ENCODE measurements around the gene SSC4D. TPM values are rescaled to one million over a fixed set of nuclear protein-coding genes. Genes with fewer than 3 reads are reported as not detected.
"Not testable (repeated sequence)": the region's sequence is repeated elsewhere in the genome, so short reads cannot be mapped to it uniquely, and the experiment has no call there.

SSC4D gene
- total and polyA plus RNA-seq, 5 experiments from 2014 or later = 0.62 to 0.85 TPM; not detected in 3

GRCh38 chr7:76371396-76371795 is 38.1 kb downstream of the SSC4D start:
- Mint-ChIP-seq H3K4me1 (peaks cover 0 to 2% (median 0%) of the 10 kb centered on the region in 4 donors), H3K27me3 (peaks cover 2 to 22% (median 9%) of the 10 kb centered on the region in 5 donors), H3K36me3 (no peaks in the 10 kb centered on the region), H3K27ac (peak overlapping the region in 1 of 10 donors; percentile 70), H3K9me3 (no peaks in the 10 kb centered on the region), H3K4me3 (no peak overlapping the region)
- ATAC-seq (no peak), DNase-seq (peak in 1 of 10 donors; percentile 35)
- POLR2A ChIA-PET = no interaction called here

GRCh38 chr7:76369018-76369417 is 40.5 kb downstream of the SSC4D start:
- POLR2A ChIA-PET = interaction anchor here (0.6 kb wide), 1 partner anchor 15 kb away, joined by 3 read pairs; no protein-coding TSS in a partner anchor
- Mint-ChIP-seq H3K4me1 (peaks cover 7 to 10% (median 8%) of the 10 kb centered on the region in 4 donors), H3K27ac (no peak overlapping the region), H3K9me3 (no peaks in the 10 kb centered on the region), H3K4me3 (no peak overlapping the region), H3K36me3 (no peaks in the 10 kb centered on the region), H3K27me3 (peaks cover 2 to 19% (median 7%) of the 10 kb centered on the region in 5 donors)
- no peak for ATAC-seq
- DNase-seq = no peak

- ATAC-seq = no peak
- POLR2A ChIA-PET = no interaction called here
- Mint-ChIP-seq H3K4me3 (no peak overlapping the region), H3K27ac (no peak overlapping the region), H3K36me3 (no peaks in the 10 kb centered on the region), H3K4me1 (peaks cover 7 to 12% (median 10%) of the 10 kb centered on the region in 4 donors), H3K9me3 (no peaks in the 10 kb centered on the region), H3K27me3 (peaks cover 2 to 11% (median 4%) of the 10 kb centered on the region in 5 donors)
- no peak for DNase-seq
Measured at GRCh38 chr7:76368190-76368589, 41.3 kb downstream of the SSC4D start.

- ATAC-seq = no peak
- POLR2A ChIA-PET = interaction anchor here (0.6 to 1.2 kb wide), 3 partner anchors 15 to 142 kb away, joined by 3 to 4 read pairs (median 3); no protein-coding TSS in a partner anchor
Measured at GRCh38 chr7:76364198-76364584, 45.3 kb downstream of the SSC4D start.

GRCh38 chr7:76363754-76364153 is 45.7 kb downstream of the SSC4D start:
- not testable (repeated sequence) for H3K27me3 Mint-ChIP-seq, ATAC-seq, H3K9me3 Mint-ChIP-seq, H3K27ac Mint-ChIP-seq, H3K36me3 Mint-ChIP-seq, DNase-seq
- Mint-ChIP-seq H3K4me1 (peaks cover 7 to 20% (median 14%) of the 10 kb centered on the region in 4 donors), H3K4me3 (peak overlapping the region in 1 of 10 donors; percentile 2)
- POLR2A ChIA-PET = interaction anchor here (0.6 to 1.2 kb wide), 2 partner anchors 15 to 29 kb away, joined by 3 read pairs; no protein-coding TSS in a partner anchor

More at GRCh38 chr7:76364198-76364584, 45.3 kb downstream of the SSC4D start:
- Mint-ChIP-seq H3K4me1 (peaks cover 7 to 19% (median 14%) of the 10 kb centered on the region in 4 donors), H3K9me3 (no peaks in the 10 kb centered on the region), H3K36me3 (no peaks in the 10 kb centered on the region), H3K27me3 (peaks cover 0 to 4% (median 0%) of the 10 kb centered on the region in 5 donors), H3K4me3 (peak overlapping the region in 1 of 10 donors; percentile 2), H3K27ac (no peak overlapping the region)
- DNase-seq = no peak

DNA sequence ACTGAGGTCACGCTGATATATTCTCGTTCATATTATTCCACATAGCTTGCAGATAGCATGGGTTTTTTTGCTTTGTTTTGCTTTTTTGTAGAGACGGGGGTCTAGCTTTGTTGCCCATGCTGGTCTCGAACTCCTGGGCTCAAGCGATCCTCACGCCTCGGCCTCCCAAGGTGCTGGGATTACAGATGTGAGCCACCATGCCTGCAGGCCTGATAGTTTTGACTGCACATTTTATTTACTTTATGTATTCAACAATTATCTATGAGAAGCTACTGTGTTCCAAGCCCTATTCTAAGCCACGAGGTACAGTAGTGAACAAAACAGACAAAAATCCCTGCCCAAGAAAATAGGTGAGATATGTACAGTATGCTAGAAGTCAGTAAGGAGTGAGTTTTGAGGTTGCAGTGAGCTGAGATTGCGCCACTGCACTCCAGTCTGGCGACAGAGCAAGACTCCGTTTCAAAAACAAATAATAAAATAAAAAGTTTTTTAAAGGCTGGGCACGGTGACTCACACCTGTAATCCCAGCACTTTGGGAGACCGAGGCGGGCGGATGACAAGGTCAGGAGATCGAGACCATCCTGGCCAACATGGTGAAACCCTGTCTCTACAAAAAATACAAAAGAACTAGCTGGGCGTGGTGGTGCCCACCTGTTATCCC is 49.4 kb downstream of the SSC4D start:
- Mint-ChIP-seq H3K27ac (peak overlapping the region in 9 of 10 donors; percentile 40 to 96 (median 85)), H3K9me3 (no peaks in the 10 kb centered on the region), H3K27me3 (no peaks in the 10 kb centered on the region), H3K4me3 (peak overlapping the region; percentile 86 to 99 (median 90)), H3K4me1 (peaks cover 20 to 47% (median 41%) of the 10 kb centered on the region in 4 donors), H3K36me3 (peaks cover 0 to 15% (median 10%) of the 10 kb centered on the region in 3 donors)
- POLR2A ChIA-PET = interaction anchor here (0.5 to 3.3 kb wide), 2 partner anchors 42 to 1054 kb away, joined by 4 to 34 read pairs; no protein-coding TSS in a partner anchor
- no peak for DNase-seq
- ATAC-seq = no peak

GRCh38 chr7:76359111-76359977 is 50.2 kb downstream of the SSC4D start:
- DNase-seq = peak; percentile 90 to 98 (median 96)
- peaks cover 0 to 22% (median 16%) of the 10 kb centered on the region in 3 donors for H3K36me3 Mint-ChIP-seq
- POLR2A ChIA-PET = interaction anchor here (0.6 to 3.3 kb wide), 6 partner anchors 33 to 1702 kb away, joined by 3 to 34 read pairs (median 6); partner anchors contain the start of gene GTF2I
- no peaks in the 10 kb centered on the region for H3K27me3 Mint-ChIP-seq
- peak; percentile 93 to 94 for ATAC-seq
- peaks cover 18 to 47% (median 43%) of the 10 kb centered on the region in 4 donors for H3K4me1 Mint-ChIP-seq
- H3K4me3 Mint-ChIP-seq = peak overlapping the region; percentile 86 to 99 (median 90)
- H3K27ac Mint-ChIP-seq = peak overlapping the region; percentile 70 to 98 (median 94)
- no peaks in the 10 kb centered on the region for H3K9me3 Mint-ChIP-seq

DNA sequence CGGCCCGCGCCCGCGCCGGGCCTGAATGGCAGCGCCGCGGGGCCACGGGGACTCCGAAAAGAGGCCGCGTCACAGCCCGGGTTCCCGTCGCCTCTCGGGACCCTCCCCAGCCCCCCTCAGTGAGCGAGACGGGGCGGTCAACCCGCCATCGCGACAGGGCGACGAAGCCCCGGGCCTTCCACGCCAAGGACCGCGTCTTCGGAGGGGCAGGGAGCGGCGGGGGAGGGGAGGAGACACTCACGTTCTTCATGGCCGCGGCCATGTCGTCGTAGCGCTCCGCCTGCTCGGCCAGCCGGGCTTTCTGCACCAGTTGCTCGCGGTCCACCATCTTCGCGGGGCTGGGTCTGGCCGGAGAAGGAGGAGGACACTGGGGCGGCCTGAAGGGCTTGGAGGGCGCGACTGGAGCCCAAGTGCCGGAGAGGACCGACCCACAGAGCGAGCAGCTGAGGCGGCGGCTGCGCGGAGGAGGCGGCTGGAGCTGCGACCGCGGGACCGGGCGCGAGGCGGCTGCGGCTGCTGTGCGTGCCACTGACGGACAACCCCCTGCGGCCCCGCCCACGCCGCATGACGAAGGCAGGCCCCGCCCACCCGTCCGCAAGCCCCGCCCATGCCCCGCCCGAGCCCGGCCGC is 50.9 kb downstream of the SSC4D start, which contains the start of gene YWHAG:
YWHAG (minus strand) TSS at position 511 of the 630 bp plus-strand sequence; CDS start at position 328, 183 bp downstream.
- DNase-seq (peak in 7 of 10 donors; percentile 75 to 92 (median 89)), ATAC-seq (peak; percentile 74)
- POLR2A ChIA-PET = interaction anchor here (0.6 to 3.3 kb wide), 6 partner anchors 10 to 1701 kb away, joined by 5 to 34 read pairs (median 6); partner anchors contain the start of gene GTF2I
- Mint-ChIP-seq H3K4me3 (peak within 1 kb of the TSS; percentile 93 to 99 (median 97)), H3K36me3 (peaks cover 0 to 26% (median 16%) of the 10 kb centered on the region in 3 donors), H3K27me3 (no peaks in the 10 kb centered on the region), H3K9me3 (no peaks in the 10 kb centered on the region), H3K27ac (peak within 1 kb of the TSS; percentile 90 to 98 (median 96)), H3K4me1 (peaks cover 15 to 47% (median 40%) of the 10 kb centered on the region in 4 donors)

DNA sequence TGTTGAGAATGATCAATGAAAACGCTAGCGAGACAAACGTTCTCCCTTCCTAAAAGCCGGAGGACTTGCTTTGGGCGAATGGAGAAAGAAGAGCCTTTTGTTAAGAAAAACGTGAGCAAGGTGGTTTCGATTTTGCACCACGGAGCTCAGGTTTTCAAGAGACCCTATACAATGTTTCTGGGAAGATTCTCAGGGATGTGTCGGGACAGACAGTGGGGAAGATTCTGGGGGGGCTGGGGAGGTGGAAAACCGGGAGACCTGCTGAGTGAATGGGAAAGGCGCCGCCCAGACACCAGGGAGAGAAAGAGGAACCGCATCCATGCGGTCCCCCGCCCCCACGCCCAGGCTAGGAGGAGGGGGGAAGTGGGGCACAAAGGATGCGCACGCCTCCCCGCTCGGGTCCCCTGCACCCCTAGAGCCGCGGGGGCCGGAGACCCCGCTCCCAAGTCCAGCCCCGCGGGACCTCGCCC is 51.5 kb downstream of the SSC4D start:
- Mint-ChIP-seq H3K27ac (peak overlapping the region; percentile 90 to 98 (median 95)), H3K27me3 (no peaks in the 10 kb centered on the region), H3K4me3 (peak overlapping the region; percentile 93 to 99 (median 96)), H3K36me3 (peaks cover 0 to 26% (median 16%) of the 10 kb centered on the region in 3 donors), H3K9me3 (no peaks in the 10 kb centered on the region), H3K4me1 (peaks cover 15 to 47% (median 41%) of the 10 kb centered on the region in 4 donors)
- POLR2A ChIA-PET = interaction anchor here (0.6 to 3.3 kb wide), 5 partner anchors 9 to 310 kb away, joined by 3 to 34 read pairs (median 6); partner anchors contain the start of genes MDH2 and STYXL1
- DNase-seq (peak in 8 of 10 donors; percentile 24 to 67 (median 44)), ATAC-seq (peak; percentile 5 to 11)

DNA sequence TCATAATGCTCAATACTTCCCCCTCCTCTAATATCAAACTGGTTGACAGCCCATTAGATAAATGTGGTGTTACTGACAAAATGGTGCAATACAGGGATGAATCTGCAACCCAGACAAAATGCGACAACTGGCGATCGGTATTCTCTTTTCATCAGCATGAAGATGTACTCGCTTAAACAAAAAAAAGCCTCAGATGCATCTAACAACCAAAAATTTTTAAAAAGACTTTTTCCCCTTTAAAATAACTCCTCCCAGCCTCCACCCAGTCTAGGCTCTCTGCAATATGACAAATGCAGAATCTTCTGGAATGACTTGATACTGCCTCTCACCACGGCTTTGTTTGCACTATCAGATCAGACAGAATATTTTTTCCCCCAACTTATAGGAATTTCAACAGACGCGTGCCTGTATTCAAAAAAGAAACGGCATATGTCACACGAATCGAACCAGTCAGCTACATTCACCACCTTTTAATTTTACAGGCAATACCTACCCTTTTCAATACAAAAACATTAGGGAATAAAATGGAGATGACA is 52.0 kb downstream of the SSC4D start:
- no peak for DNase-seq
- H3K36me3 Mint-ChIP-seq = peaks cover 0 to 26% (median 16%) of the 10 kb centered on the region in 3 donors
- POLR2A ChIA-PET = interaction anchor here (0.6 to 2.2 kb wide), 4 partner anchors 8 to 310 kb away, joined by 3 to 7 read pairs (median 4); partner anchors contain the start of genes MDH2 and STYXL1
- H3K9me3 Mint-ChIP-seq = no peaks in the 10 kb centered on the region
- ATAC-seq = no peak
- peak overlapping the region; percentile 93 to 99 (median 96) for H3K4me3 Mint-ChIP-seq
- H3K4me1 Mint-ChIP-seq = peaks cover 15 to 51% (median 44%) of the 10 kb centered on the region in 4 donors
- H3K27ac Mint-ChIP-seq = peak overlapping the region; percentile 90 to 98 (median 95)
- H3K27me3 Mint-ChIP-seq = no peaks in the 10 kb centered on the region

DNA sequence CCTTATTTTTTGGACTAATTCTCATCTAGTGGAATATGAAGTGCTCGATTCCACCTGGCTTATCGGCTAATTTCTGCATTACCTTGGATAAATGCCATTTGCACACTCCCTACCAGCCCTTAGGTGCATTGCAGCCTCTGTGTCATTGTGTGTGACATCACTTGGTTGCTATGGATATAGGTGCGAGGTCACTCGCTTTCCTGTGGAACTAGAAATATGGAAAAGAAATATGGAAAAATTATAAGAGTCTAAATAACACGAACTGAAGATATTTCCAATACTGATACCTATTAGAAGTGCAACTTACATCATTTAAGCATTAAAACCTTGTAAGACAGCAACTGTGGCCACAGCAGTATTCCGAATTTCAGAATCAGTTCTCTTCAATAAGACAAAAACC is 52.7 kb downstream of the SSC4D start:
- Mint-ChIP-seq H3K4me1 (peaks cover 15 to 58% (median 51%) of the 10 kb centered on the region in 4 donors), H3K27me3 (no peaks in the 10 kb centered on the region), H3K27ac (peak overlapping the region in 4 of 10 donors; percentile 34 to 96 (median 88)), H3K4me3 (peak overlapping the region; percentile 64 to 99 (median 96)), H3K9me3 (no peaks in the 10 kb centered on the region), H3K36me3 (peaks cover 0 to 26% (median 16%) of the 10 kb centered on the region in 3 donors)
- POLR2A ChIA-PET = interaction anchor here (2.2 kb wide), 1 partner anchor 39 kb away, joined by 7 read pairs; no protein-coding TSS in a partner anchor
- ATAC-seq (no peak), DNase-seq (no peak)

Measured in naive thymus-derived CD8-positive, alpha-beta T cell (primary cell).